GM18505 (cell line): ENCODE measurements around the gene AMN.

Source experiments
- ATAC-seq: cut with Tn5 transposase; IDR thresholded peaks from one replicate; pipeline ENCODE4 v1.9.1; 2021; ENCODE audit not compliant: unreplicated experiment
- POLR2A ChIP-seq: IDR thresholded peaks from 4 replicates; pipeline ENCODE4 v1.6.1; 2011; ENCODE audit warnings: borderline replicate concordance; ENCODE audit not compliant: insufficient read depth, insufficient read length; ENCODE audit errors: extremely low read depth

AMN gene

GRCh38 chr14:102913341-102914211 lies 8.9 kb upstream of the AMN start:
- ATAC-seq, result no peak
- no peak for TF ChIP-seq POLR2A

GRCh38 chr14:102914474-102915291 lies 7.8 kb upstream of the AMN start:
- ATAC-seq, result no peak
- no peak for TF ChIP-seq POLR2A

DNA sequence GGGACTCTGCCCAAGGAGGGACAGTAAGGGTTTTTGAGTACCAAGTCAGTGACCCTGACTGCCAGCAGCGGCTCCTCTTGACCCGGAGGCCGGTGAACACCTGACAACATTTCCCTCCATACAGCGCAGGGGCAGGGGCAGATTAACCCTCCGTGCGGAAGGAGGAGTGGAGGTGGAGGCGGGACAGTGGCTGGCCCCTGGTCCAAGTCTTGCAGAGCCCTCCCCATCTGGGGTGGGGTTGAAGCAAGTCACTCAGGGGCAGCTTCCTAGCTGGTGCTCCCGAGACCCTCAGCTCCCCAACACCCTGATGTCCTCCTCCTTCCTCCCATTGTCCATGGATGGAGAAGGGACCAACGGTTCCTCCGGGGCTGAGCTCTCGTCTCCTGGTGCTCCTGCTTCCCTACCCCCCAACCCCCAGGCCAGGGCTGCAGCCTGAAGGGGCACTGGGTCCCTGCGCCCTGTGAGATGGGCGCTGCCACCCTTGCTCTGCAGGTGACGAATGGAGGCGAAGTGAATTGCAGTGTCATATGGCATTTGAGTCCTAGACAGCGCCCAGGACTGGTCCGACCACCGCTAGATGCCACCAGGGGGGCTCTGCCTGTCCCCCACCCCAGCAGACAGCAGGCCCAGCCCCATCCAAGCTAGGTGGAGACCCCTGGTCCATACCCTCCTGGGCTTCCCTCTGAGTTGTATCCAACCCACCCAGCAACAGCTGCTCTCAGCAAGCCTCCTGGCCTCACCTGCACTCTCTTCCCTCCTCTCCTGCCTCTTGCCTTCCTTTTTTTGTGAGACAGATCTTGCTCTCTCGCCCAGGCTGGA lies 7.0 kb upstream of the AMN start:
- no peak for TF ChIP-seq POLR2A
- no peak for ATAC-seq

GRCh38 chr14:102916347-102917055 lies 6.0 kb upstream of the AMN start:
- ATAC-seq, result no peak
- TF ChIP-seq POLR2A, result no peak

- no peak for ATAC-seq
- TF ChIP-seq POLR2A, result no peak
Observed at GRCh38 chr14:102917056-102917385, 5.4 kb upstream of the AMN start.

DNA sequence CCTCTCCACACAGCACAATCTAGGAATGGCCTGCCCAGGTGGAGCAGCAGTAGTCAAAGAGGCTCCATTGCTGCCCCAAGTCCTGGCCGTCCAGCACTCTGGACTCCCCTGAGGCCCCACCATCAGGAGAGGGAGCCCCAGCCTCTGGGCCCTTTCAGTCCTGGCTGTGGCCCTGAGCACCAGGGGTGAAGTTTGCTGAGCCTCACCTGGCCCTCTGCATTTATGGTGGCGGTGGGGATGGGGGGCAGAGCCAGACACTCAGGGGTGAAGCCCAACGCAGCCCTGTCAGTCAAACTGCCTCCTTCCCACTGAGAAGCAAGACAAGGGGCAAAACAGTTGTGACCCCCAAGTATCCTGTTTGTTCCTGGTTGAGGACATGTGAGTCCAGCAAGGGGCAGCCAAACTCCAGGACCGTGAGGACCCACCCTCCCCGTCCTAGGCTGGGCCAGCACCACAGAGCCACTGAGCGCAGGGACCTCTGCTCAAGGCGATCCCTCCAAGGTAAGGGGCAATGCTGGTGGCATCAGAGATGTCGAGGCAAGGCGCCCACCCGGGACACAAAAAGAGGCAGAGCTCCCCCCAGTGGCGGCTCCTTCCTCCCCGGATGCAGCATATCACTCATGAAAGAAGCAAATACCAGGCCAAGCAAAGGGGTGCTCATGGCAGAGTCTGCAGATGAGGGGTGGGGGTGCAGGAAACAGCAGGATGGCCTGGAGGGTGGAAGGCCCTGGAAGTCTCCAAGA lies 4.8 kb upstream of the AMN start:
- no peak for TF ChIP-seq POLR2A
- ATAC-seq, result no peak

DNA sequence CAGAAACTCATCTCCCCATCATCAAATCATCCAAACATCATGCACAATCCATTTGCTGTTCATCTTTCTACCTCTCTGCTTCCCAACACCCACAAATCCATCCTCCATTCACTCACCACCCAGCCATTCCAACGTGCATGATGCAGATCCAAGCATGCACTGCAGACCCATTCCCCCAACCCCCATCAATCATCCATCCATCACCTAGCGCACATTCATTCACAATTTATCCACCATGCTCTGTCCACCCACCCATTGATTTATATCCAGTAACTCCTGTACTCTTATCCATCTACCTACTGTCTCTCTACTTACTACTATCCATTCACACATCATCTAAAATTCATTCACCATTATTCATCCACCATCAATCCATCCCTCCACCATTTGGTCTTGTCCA lies 4.0 kb upstream of the AMN start:
- no peak for TF ChIP-seq POLR2A
- ATAC-seq, result no peak

- TF ChIP-seq POLR2A, result no peak
- no peak for ATAC-seq
Observed at GRCh38 chr14:102920273-102920997, 2.0 kb upstream of the AMN start.

DNA sequence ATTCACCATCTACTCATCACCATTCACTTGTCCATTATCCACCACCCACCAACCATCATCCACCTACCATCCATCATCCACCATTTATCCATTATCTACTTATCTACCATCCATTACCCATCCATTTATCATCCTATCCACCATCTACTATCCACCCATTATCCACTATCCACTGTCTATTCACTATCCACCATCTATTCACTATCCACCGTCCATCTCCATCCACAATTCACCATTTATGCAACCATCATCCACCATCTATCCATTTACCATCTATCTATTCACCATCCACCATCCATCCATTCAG lies 1.5 kb upstream of the AMN start:
- TF ChIP-seq POLR2A, result no peak

DNA sequence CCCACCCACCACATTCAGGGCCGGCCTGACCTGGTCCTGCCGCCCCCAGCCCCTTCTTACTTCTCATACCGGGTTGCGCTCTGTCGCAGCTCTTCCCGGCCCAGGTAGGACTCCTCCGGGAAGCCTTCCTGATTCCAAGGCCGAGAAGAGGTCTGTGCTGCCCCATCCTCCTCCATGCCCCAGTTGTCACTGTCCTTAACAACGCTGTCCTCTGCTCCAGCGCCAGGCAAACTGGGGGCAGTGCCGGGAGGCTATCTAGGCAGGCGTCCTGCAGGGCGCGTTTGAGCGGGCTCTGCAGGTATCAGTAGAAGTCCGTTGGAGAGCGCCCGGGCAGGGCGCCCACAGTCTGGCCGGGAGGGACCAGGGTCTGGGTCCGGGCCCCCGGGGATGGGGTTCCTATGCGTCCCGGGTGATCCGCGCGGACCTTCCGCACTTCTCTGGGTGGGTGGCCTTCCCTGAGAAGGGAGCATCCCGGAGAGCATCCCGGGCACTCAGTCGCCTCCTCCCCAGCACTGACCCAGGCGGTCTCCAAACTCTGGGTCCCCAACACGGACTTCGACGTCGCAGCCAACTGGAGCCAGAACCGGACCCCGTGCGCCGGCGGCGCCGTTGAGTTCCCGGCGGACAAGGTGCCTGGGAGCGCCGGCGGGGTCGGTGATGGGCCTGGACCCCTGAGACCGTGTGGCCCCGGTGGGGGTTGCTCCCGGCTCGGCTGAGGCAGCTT lies 900 bp downstream of the AMN start:
- TF ChIP-seq POLR2A, result no peak
- no peak for ATAC-seq

More for the DNA sequence above, 1.5 kb upstream of the AMN start:
- ATAC-seq, result no peak

DNA sequence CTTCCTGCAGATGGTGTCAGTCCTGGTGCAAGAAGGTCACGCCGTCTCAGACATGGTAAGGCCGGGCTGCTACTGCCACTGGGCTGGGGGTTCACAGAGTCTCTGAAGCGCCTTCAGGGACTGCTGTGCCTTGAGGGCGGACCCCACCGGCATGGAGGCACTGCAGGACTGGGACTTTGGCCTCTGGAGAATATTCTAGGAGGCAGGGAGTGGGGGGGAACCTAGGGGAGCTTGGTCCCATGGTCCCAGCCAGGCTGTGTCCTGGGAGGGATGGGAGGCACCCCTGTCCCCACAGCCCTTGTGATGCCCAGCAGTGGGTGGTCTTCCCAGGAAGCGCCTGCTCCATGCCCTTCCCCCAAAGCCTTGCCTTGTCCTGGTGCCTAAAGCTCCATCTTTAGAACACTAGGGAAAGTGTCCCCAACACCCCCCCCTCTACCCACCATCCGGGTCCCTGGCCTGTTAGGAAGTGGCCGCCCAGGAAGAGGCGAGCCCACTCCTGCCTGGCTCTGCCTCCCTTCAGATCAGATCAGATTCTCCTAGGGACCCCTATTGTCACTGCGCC lies 1.5 kb downstream of the AMN start:
- ATAC-seq, result no peak
- TF ChIP-seq POLR2A, result no peak
